Skin of body (tissue), 2 donors: ENCODE measurements around the gene FAM181A. TPM values are rescaled to one million over a fixed set of nuclear protein-coding genes. Genes with fewer than 3 reads are reported as not detected.

Experiments
- DNase-seq: peaks from one replicate; lab custom pipeline; 2025; lab: John Stamatoyannopoulos, UW
- total RNA-seq: library from RNA; depleted of rRNA; stranded (reverse); fragments of >200 nt; gene quantifications from one replicate; pipeline ENCODE4 v1.2.3, GENCODE V29; 2014

Gene FAM181A
- not detected for total RNA-seq

DNA sequence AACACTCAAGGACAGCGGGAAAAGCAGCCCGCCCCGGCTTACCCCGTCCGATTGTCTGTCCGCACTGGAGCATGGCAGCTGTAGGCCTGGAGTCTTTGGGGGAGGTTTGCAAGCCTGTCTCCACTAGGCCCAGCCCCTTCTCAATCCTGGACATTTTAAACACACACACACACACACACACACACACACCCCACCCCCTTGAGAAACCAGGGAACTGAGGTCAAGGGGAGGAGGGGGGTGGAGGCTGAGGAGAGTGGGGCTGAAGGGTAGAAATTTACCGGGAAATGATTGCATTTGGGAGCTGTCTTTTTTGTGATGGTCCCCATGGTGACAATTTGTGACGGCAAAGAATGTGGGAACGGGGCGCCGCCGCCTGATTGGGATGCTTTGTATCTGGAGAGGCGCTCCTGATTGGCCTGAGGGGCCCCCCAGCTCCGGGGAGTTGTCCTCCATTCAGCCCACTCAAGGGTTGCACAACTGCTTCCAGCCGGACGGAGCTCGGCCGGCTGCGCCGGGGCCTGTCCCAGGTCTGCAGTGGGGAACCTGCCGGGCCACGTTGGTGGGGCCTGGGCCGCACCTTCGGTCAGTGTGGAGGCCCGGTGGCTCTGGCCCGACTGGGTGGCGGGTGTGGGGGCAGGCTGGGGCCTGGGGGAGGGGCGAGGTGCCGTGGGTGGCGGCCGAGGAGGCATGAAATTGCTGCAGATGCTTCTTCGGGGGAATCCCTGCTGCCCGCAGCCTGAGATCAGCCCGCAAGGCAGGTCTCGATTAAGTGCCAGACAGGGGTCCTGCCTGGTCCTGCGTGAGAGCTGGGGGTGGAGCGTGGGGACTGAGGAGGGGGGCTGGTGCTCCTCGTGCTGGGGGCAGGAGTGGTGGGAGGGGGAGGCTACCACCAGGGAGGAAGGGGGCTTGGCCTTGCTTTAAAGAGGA lies at the start of gene FAM181A:
Gene FAM181A (plus strand): TSS at position 472 of the 927 bp plus-strand sequence. CDS start 942 bp downstream, outside the sequence.
- DNase-seq: no peak

DNA sequence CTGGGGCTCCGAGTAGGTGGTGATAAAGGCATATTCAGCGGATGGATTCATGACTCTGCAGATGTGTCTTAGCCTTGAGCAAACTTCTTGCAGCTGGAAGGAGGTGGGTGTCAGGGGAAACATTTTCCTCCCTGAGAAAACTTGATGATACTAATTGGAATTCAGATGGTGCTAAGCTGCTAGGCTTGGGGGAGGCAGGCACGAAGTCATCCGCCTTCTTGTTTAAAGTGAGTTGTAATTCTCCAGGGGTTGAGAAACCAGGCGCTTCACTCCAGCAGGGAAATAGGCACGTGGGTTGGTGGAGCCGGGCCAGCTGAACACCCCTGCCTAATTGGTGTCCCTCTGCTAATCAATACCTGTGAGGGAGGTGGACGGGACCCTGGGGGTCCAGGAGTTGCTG lies 48.9 kb upstream of the FAM181A start:
- DNase-seq: no peak

DNA sequence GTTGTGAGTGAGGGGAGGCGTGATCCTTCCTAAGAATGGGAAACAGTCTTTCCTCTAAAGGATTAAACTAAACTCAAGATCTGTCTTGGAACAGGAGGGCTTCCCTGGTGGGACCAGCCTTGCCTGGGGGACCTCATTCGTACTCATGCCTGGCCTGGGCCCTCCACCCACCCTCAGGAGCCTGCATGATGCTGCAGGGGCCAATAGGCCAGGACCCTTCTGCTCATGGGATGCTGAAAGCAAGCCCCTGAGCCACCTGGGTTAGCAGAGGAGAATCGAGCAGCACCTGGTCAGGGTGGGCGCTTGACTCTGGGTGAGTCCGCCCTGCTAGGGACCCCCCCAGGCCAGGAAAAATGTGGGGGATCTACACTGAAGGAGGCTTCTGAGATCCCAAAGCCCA lies 48.3 kb upstream of the FAM181A start:
- no peak for DNase-seq

DNA sequence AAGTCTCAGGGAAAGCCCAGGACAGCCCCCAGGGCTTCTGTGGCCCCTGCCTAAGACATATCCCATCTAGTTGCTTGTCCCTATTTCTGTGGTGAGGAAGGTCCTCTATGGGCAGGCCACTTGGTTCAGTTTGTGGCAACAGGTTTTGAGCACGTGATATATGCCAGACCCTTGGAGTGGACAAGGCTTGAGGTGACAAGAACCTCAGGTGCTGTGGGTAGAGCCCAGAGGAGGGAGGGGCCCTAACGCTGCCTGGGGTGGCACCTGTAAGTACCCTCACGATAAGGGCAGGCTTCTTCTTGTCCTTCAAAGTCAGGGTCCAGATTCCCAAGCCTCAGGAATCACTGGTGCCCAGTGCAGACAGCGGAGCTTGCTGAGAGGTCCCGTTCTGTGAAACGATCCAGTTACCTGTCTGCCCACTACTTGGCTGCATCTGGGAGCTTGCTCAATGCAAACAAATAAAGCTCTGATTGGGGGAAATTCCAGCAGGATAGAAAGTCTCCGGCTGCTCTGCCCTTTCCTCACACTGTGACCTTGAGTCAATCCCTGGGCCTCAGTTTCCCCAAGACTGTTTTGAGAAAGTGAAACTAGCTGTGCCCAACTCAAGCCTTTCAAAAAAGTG lies 47.7 kb upstream of the FAM181A start:
- DNase-seq: no peak

DNA sequence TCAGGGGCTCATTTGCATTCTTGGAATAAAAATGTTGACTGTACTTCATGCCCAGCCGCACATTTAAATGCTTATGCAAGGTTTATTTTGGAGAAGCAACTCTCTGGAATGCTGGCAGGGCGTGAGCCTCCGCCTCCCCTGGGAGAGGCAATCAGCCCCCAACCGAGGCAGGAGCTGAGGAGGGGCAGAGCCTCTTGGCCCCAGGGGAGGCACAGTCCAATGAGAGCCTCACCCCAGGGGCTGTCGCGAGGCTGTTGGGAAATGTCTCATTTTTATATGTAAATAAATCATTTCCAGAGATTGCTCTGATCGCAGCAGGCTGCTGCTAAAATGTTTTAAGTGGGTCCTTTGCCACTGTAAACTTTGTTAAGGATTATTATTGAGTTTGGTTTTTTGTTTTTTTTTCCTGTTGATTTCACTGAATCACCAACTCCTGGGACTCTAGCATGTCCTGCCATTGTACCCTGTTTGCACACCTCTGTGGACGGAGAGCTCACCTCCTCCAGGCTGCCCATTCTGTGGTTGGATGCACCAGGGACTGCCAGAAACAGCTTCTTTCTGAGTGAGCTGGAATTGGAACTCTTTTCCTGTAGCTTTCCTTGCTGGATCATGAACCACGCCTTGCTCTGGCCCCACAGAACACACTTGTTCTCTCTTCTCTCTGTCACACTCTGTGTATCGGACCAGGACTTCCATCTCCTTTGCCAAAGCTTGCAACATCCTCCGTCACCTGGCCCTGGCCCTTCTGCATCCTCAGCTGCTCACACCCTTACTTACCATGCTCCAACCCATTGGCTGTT lies 46.9 kb upstream of the FAM181A start:
- DNase-seq: peak; percentile 71

DNA sequence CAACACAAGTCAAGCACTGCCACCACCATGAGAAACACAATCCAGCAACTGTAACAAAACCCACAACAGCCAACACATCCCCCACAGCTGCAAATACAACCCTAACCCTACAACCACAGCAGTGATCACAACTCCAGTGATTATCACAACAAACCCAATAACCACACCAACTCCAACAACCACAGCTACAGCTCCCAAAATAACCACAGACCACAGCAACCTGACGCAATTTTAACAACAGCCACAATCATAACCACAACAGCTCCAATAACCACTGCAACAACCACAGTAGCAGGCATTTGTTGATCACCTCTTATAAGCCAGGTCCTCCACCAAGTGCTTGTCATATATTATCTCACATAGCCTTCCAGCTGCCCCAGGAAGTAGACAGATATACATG lies 42.2 kb upstream of the FAM181A start:
- DNase-seq: no peak

DNA sequence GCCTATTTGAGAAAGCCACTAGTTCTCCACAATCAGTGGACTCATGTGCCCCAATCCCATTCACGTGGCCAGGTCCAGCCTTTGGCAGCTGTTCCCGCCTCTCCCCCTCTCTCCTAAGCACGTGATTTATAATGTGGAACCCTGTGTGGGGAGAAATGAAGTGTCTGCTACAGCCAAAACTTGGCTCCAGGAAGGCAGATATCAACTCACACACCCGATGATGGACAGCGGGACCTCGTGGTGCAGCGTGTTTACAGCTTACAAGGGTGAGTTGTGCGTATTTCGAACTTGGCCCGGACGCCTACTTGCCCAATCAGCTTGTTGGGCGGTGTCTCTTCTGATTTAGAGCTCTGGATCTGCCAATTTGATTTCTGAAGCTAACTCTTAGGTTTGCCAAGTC lies 38.1 kb upstream of the FAM181A start:
- no peak for DNase-seq

DNA sequence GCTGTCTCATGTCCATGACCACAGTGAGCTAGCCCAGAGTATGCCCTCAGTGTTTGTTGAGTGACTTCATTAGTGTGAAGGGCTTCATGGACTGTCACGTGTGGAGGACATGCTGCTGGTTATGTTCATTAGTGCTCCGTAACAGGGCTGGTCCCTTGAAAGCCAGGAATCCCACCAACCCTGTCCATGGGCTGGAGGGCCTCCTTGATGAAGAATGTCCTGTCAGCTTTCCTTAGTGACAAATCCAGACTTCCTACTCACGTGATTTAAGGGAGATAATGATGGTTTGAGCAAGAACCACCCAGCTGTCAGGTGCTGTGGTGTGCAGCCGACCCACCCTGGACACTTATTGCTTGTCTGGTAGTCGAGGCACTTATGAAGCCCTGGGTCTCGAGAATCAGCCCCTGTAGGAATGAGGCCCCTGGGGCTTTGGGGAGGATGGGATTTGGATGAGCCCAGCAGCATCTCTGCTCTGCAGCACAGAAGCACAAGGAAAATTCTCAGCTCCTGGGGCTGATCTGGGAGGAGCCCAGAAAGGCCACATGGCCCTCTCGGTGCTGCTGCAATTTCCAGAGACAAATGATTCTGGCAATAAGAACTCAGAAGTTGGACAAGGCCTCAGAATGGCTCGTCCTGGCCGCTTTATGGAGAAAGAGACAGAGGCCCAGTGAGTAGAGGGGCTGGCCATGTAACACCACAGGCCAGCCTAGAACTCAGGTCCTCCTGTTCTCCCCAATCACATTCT lies 37.2 kb upstream of the FAM181A start:
- DNase-seq: no peak

DNA sequence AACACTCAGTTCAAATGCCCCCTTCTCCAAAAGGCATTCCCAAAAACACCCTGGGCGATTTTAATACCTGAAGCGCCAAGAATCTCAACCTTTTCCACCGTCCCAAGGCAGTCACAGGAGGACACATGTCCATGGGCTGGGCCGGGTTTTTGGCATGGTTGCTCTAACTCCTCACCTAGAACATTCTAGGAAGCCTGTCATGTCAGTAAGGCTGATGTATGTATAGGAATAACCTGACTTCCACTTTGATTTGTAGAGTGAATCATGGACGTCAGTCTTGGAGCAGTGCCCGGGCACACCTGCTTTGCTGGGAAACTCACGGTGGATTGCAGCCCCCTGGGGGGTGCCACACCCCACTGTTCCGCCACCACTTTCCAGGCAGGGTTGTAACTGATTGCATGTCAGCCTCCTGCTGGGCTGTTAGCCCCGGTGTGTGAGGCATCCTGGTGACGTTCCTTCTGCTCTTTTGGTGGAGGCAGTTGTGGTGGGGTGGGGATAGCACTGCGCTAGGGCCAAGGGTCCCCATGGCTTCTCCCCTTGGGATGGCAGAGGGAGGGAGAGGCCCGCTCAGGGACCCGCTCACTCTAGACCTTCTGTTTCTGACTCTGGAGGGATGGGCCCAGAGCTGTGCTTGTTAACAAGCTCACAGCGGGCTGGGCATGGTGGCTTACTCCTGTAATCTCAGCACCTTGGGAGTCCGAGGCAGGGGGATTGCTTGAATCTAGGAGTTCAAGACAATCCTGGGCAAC lies 35.2 kb upstream of the FAM181A start:
- no peak for DNase-seq

DNA sequence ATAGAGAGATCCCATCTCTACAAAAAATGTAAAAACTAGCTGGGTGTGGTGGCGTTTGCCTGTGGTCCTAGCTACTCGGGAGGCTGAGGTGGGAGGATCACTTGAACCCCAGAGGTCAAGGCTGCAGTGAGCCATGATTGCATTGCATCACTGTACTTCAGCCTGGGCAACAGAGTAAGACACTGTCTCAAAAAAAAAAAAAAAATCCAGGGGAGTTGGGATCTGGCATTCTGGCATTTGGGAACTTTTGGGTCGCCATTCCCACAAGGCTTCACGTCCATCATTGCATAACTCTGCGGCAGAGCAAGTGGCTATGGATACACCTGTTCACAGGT lies 34.7 kb upstream of the FAM181A start:
- DNase-seq: no peak

DNA sequence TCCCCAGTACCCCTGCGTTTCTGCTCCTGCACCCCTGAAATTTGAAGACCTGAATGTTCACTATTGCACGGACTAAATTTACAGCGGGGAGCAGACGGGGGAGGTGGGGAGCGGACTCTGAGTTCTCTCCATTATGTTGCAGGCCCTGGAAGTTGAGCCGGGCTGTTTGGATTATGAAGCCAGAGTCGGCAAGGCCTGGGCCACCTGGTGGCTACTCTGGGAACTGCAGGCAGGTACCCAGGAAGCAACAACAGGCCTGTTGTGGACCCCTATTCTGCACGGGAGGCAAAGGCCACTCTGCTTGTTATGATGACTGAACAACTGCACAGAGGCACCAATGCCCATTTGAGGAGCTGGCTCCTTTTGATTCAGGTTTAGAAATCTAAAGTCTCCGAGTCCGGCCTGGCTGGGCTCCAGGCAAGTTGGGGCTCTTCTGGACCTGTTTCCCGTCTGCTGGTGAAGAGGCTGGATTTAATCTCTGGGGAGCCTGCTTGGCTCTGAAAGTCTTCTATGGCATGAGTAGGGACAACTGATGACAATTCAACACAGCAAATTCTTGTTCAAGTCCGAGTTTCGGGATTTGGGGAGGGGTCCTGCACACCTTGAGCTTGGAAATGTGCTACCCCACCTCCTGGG lies 34.1 kb upstream of the FAM181A start:
- DNase-seq: peak; percentile 56

DNA sequence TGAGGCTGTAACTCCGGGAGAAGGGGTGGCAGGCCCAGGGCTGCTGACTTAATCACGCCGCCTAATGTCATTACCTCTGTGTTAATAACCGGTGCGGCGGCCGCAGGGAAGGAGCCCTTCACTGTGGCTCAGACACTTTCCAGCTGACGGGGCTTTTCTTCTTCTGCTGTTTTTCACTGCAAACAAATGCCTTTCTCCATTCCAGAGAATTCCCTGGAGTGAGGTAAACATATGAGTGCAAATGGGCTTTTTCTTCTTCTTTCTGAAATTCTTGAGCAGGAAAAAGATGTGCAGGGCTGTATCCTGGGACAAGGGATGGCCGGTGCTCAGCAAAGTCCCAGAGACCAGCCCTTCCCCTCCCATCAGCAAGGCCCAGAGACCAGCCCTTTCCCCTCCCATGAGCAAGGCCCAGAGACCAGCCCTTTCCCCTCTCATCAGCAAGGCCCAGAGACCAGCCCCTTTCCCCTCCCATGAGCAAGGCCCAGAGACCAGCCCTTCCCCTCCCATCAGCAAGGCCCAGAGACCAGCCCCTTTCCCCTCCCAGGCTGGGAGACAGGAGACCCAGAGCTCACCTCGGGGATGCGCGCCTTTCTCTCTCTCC lies 33.4 kb upstream of the FAM181A start:
- DNase-seq: peak; percentile 52

DNA sequence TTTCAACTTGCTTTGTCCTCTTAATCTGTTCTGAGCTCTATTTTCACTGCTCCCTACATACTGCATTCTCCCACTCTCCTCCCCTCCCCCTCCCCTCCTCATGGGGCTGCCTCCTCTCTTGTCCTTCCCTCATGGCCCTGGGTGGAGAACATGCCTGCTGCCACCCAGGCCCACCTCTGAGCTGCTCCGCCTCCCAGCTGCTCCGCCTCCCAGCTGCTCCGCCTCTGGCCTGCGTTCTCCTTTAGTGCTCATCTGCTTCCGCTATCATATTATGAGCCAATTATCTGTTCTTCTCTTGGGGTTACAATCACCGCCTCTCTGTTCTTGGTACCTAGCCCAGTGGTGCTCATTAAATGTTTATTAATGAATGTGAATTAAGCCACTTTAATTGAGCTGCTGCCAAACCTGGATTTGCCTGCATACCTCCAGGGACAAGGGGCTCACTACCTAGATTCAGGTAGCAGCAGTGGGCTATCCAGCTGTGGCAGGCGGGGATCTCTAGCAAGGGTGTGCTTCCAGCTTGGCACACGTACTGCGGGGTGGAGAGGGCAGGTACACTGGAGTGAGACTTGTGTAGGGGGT lies 32.0 kb upstream of the FAM181A start:
- no peak for DNase-seq

DNA sequence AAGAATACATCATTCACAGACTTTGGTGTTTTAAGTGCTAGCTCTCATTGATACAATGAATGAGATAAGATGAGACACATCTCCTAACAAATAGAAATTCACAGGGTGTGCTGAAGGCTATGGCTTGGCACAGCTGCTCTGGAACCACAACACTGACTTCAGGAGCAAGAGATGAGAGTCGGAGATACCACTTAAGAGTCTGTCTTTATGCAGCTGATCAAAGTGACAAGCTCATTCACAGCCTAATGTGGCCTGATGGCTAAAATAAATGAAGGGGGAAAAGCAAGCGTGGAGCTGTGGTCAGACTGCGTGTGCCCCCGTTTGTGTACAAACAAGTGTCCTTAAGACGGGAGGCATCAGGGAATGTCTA lies 29.7 kb upstream of the FAM181A start:
- DNase-seq: no peak

DNA sequence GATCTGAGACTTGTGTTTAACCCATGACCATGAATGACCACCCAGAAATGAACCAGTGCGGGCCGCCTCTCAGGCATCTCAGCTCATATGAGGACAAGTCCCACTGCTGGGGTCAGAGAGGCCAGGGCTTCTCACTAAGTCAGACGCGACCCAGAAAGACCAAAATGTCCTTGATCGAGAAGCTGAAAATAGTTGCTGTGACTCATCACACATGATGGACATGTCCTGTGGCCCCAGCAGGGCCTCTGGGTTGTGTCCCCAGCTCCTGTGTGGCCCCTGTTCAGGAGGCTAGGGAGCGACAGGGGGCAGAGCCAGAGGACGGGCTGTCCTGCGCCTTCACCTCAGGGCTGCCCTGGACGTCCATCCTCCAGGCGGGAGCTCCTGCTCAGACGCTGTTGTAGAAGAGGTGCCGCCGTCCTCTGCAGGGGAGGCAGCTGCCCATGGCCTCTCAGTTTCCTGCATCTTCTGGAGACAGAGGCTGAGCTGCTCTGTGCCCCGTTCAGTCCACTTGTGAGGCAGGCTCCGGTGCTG lies 29.0 kb upstream of the FAM181A start:
- DNase-seq: no peak

DNA sequence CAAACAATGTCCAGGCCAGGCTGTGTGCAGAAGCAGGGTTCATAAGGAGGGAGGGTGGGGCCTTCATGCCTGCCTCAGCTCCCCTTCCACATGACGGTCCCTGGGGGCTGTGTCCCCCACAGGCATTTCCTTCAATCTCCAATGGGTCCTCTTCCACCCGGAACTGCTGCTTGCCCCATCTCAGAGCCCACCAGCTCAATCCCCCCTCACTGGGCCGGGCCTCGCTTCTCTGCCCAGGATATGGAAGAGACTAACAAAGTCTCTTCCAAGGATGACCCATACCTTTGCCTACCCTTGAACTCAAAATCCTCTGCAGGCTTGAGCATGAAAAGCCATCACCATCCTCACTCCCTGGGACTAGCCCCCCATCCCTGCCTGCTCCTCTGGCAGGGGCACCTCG lies 28.4 kb upstream of the FAM181A start:
- DNase-seq: no peak

DNA sequence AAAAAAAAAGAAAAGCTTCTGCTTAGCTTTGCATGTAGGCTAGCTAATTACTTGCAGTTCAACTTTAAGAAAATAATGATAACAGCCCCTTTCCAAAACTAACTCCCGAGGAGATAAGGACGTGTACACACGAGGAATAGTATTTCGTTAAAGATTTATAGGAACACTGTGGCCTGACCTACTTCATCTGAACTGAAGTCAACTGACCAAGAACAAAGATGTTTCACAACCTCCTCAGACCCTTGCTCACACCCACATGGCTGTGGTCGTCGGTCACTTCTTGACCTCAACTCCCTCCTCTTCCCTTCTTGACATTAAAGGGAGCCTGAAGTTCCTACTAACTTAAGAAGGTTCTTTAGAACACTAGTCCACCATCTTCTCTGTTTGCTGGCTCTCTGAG lies 25.3 kb upstream of the FAM181A start:
- no peak for DNase-seq

DNA sequence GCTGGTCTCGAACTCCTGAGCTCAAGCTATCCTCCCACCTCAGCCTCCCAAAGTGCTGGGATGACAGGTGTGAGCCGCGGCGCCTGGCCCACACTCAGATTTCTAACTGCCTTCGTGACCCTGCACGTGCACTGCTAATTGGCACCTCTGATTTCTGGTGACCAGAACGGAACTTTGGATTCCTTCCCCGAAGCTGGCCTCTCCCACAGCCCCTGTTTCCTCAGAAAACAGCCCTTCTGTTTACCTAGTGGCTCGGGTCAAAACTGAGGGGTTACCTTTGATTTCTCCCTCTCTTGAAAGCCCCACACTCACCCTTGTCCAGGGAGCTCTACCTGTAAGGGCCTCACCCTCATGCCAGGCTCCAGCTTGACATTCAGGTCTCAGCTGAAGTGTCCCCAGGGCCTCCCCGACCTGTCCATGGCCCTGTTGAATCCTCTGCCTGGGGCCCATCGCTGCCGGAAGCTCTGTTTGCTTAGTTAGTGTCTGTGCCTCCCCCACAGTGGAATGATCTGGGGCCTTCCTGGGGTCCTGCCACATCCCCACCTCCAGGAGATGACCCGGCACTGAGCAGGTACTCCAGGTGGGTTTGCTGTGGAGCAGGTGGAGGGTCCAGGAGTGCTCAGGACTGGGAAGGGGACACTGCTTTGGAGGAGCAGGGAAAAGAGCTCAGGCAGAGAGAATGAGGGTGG lies 24.4 kb upstream of the FAM181A start:
- no peak for DNase-seq
